ENCODE results near the gene THRA. TPM values are rescaled to one million over a fixed set of nuclear protein-coding genes. Genes with fewer than 3 reads are reported as not detected.

Gene THRA
- total and polyA plus RNA-seq, 2 donors (not counting 3 experiments of a cell fraction or from before 2014, with no cell fraction given), result 17.4 to 29.6 TPM

DNA sequence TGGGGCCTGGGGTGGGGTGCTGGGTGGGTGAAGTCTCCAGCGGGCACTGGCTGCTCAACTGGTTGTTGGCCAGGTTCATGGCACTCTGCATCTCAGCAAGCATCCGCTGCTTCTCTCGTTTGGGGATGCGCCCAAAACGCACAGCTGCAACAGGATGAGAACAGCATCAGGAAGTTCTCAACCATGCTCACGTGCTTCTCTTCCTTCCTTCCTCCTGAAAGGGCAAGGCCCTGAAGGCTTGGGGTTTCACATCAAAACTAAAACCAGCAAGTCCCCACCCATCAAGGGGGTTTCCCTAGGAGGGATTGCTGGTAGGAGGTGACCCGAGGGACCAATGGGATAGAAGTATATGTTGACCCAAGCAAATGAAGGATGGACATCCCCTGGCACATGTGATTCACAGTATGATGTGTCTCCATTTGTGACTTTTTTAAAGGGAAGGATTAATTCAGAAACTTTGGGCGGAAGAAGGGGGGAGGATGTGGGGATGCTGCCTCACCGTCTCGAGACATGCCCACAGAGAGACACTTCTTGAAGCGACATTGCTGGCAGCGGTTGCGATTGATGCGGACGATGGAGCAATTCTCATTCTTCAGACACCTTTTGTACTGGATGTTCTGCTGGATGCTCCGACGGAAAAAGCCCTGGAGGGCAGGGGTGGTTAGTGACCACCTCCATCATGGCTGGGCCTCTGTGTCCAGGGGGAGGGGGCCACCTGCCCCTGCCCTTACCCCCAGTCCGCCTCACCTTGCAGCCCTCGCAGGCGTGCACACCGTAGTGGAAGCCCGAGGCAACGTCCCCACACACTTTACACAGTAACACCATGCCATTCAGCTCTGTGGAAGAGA is 33.4 kb downstream of the THRA start:
- Histone ChIP-seq H3K27me3 (ENCODE audit: control insufficient read depth in 2 of 2, insufficient read depth in 2 of 2, low read length in 2 of 2) (no peaks in the 10 kb centered on the region), H3K9me3 (replicated peaks; ENCODE audit: control insufficient read depth, insufficient read depth, low read length) (no peaks in the 10 kb centered on the region), H3K4me1 (ENCODE audit: control insufficient read depth, extremely low read depth, insufficient read depth, low read length) (peaks cover 30% of the 10 kb centered on the region), H3K9ac (replicated peaks; ENCODE audit: extremely low read depth, insufficient read depth, low read length) (no peak overlapping the region), H3K79me2 (ENCODE audit: control insufficient read depth, insufficient read depth, low read length) (no peaks in the 10 kb centered on the region), H3K4me2 (ENCODE audit: insufficient read depth, low read length) (no peak overlapping the region), H3K9me1 (replicated peaks; ENCODE audit: control insufficient read depth, extremely low read depth, insufficient read depth, low read length) (no peaks in the 10 kb centered on the region), H3K36me3 (ENCODE audit: control insufficient read depth in 2 of 2, extremely low read depth in 1 of 2, insufficient read depth in 2 of 2, low read length in 2 of 2) (peaks cover 0 to 27% of the 10 kb centered on the region in 2 experiments), H3K4me3 (replicated peaks in 1 of 3; ENCODE audit: insufficient read depth in 1 of 3, low read depth in 1 of 3, low read length in 3 of 3) (no peak overlapping the region), H3K27ac (ENCODE audit: insufficient read depth, low read depth, low read length) (no peak overlapping the region), H2AFZ (ENCODE audit: low read depth, low read length) (no peak overlapping the region), H4K20me1 (replicated peaks; ENCODE audit: control insufficient read depth, extremely low read depth, insufficient read depth, low read length) (no peaks in the 10 kb centered on the region)
- dilution Hi-C loops (cut with MboI; ENCODE audit: extremely low pct_ligation_motif_present, low sequenced_read_pairs), result no loop called here
- intact Hi-C loops (cut with micrococcal nuclease), result no loop called here
- CTCF ChIA-PET, result interaction anchor here (0.8 kb wide), 1 partner anchor 10 kb away, joined by 3 read pairs; no protein-coding TSS in a partner anchor
- no peak for FAIRE-seq
- TF ChIP-seq EZH2 (IDR thresholded peaks at IDR 0.05; ENCODE audit: borderline replicate concordance, low read depth, low read length, severe bottlenecking) (no peak), MAX (IDR thresholded peaks at IDR 0.05; ENCODE audit: insufficient read depth, insufficient read length) (no peak), FOS (IDR thresholded peaks at IDR 0.05; ENCODE audit: borderline replicate concordance, insufficient read depth, low read length) (no peak), JUN (IDR thresholded peaks at IDR 0.05; ENCODE audit: borderline replicate concordance, insufficient read depth, insufficient read length, low read depth) (no peak), GATA2 (IDR thresholded peaks at IDR 0.05; ENCODE audit: insufficient read depth, insufficient read length, low read depth, low read length) (no peak), POLR2A (IDR thresholded peaks at IDR 0.05; ENCODE audit: low read depth, low read length) (no peak), POLR2AphosphoS5 (IDR thresholded peaks at IDR 0.05; ENCODE audit: insufficient read depth, low read depth, low read length) (no peak), MYC (IDR thresholded peaks at IDR 0.05; ENCODE audit: low read depth, low read length) (no peak)
- TF ChIP-seq, protein P1, sequence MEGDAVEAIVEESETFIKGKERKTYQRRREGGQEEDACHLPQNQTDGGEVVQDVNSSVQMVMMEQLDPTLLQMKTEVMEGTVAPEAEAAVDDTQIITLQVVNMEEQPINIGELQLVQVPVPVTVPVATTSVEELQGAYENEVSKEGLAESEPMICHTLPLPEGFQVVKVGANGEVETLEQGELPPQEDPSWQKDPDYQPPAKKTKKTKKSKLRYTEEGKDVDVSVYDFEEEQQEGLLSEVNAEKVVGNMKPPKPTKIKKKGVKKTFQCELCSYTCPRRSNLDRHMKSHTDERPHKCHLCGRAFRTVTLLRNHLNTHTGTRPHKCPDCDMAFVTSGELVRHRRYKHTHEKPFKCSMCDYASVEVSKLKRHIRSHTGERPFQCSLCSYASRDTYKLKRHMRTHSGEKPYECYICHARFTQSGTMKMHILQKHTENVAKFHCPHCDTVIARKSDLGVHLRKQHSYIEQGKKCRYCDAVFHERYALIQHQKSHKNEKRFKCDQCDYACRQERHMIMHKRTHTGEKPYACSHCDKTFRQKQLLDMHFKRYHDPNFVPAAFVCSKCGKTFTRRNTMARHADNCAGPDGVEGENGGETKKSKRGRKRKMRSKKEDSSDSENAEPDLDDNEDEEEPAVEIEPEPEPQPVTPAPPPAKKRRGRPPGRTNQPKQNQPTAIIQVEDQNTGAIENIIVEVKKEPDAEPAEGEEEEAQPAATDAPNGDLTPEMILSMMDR (IDR thresholded peaks at IDR 0.05; ENCODE audit: extremely low read depth in 1 of 2, insufficient read depth in 1 of 2, low read depth in 1 of 2, low read length in 2 of 2), result no peak
- POLR2A ChIA-PET, result no interaction called here
- BruUV-seq (replicated peaks), result no TSS peak
- no peak for DNase-seq (ENCODE audit: low read depth, low spot score)

All from endothelial cell of umbilical vein (primary cell).